22Rv1 (cell line): Measurements from ENCODE around the gene SKIC2.
"Not testable (repeated sequence)": the region's sequence is repeated elsewhere in the genome, so short reads cannot be mapped to it uniquely, and the experiment has no call there.

ENCODE experiments used
- H3K27ac ChIP-seq: fragments of 450-650 bp; 2 replicates; pipeline ENCODE4 v1.5.1; 2017
- CTCF ChIP-seq: fragments of 450-650 bp; IDR thresholded peaks from 2 replicates; pipeline ENCODE4 v1.5.1; 2017; ENCODE audit warnings: mild to moderate bottlenecking
- ZFX ChIP-seq: fragments of 450-650 bp; IDR thresholded peaks from 2 replicates; pipeline ENCODE4 v1.6.1; 2017; ENCODE audit warnings: antibody characterized with exemption, borderline replicate concordance

SKIC2 gene

GRCh38 chr6:31971279-31971992, 12.5 kb downstream of the SKIC2 start:
- TF ChIP-seq ZFX (no peak), CTCF (no peak)
- H3K27ac ChIP-seq = peak overlapping the region; percentile 94

GRCh38 chr6:31971993-31972708, 13.2 kb downstream of the SKIC2 start, which contains the start of gene DXO:
Gene DXO (minus strand): TSS chr6:31972138. CDS start chr6:31971675, 463 bp downstream.
- H3K27ac ChIP-seq = peak within 1 kb of the TSS; percentile 94
- TF ChIP-seq ZFX (no peak), CTCF (no peak)

GRCh38 chr6:31972709-31973350, 13.9 kb downstream of the SKIC2 start:
- TF ChIP-seq CTCF (no peak), ZFX (no peak)

GRCh38 chr6:31976065-31976464, 17.1 kb downstream of the SKIC2 start:
- H3K27ac ChIP-seq = not testable (repeated sequence)

More at GRCh38 chr6:31972709-31973350, 13.9 kb downstream of the SKIC2 start:
- H3K27ac ChIP-seq = peak overlapping the region; percentile 94

GRCh38 chr6:31977816-31978431, 18.9 kb downstream of the SKIC2 start:
- H3K27ac ChIP-seq = no peak overlapping the region
- TF ChIP-seq ZFX (no peak), CTCF (no peak)

- TF ChIP-seq ZFX (no peak), CTCF (no peak)
- H3K27ac ChIP-seq = no peak overlapping the region
Observed at GRCh38 chr6:31978831-31979230, 19.9 kb downstream of the SKIC2 start.

- no peak overlapping the region for H3K27ac ChIP-seq
- TF ChIP-seq ZFX (no peak), CTCF (no peak)
Observed at GRCh38 chr6:31979238-31979898, 20.4 kb downstream of the SKIC2 start.

- H3K27ac ChIP-seq = not testable (repeated sequence)
Observed at GRCh38 chr6:31980195-31980876, 21.4 kb downstream of the SKIC2 start.

- H3K27ac ChIP-seq = not testable (repeated sequence)
Observed at GRCh38 chr6:31980998-31981397, 22.0 kb downstream of the SKIC2 start.

GRCh38 chr6:31981744-31982143, 22.8 kb downstream of the SKIC2 start, which contains the start of gene C4A:
Gene C4A (plus strand): TSS chr6:31982057. CDS start chr6:31982108, 51 bp downstream.
- not testable (repeated sequence) for H3K27ac ChIP-seq
